ENCODE results near the gene SECISBP2L.

Gene SECISBP2L

DNA sequence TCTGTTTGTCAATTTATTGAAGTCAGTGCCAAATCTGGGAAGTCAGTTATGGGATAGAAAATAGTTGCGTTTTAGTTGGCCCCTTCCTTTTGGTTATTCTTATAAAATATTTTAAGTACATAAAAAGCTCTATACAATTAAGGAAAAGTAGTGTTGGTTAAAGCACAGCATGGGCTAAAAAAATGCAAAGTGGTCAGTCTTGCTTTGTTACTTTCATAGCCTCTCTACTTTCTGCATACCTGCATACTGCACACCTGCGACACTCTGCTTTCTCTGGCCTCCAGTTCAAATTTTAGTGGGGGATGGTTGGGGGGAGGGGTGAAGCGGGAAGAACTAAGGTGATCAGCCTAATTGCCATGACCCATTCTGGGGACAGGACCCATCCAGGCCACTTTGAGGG, 60.7 kb downstream of the SECISBP2L start:
- DNase-seq (ENCODE audit: low read depth), result no peak
- TF ChIP-seq, protein P1, sequence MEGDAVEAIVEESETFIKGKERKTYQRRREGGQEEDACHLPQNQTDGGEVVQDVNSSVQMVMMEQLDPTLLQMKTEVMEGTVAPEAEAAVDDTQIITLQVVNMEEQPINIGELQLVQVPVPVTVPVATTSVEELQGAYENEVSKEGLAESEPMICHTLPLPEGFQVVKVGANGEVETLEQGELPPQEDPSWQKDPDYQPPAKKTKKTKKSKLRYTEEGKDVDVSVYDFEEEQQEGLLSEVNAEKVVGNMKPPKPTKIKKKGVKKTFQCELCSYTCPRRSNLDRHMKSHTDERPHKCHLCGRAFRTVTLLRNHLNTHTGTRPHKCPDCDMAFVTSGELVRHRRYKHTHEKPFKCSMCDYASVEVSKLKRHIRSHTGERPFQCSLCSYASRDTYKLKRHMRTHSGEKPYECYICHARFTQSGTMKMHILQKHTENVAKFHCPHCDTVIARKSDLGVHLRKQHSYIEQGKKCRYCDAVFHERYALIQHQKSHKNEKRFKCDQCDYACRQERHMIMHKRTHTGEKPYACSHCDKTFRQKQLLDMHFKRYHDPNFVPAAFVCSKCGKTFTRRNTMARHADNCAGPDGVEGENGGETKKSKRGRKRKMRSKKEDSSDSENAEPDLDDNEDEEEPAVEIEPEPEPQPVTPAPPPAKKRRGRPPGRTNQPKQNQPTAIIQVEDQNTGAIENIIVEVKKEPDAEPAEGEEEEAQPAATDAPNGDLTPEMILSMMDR (conservative IDR thresholded peaks at IDR 0.05; ENCODE audit: low read depth, low read length), result no peak
- no peak overlapping the region for H3K4me3 ChIP-seq (ENCODE audit: low read length)

DNA sequence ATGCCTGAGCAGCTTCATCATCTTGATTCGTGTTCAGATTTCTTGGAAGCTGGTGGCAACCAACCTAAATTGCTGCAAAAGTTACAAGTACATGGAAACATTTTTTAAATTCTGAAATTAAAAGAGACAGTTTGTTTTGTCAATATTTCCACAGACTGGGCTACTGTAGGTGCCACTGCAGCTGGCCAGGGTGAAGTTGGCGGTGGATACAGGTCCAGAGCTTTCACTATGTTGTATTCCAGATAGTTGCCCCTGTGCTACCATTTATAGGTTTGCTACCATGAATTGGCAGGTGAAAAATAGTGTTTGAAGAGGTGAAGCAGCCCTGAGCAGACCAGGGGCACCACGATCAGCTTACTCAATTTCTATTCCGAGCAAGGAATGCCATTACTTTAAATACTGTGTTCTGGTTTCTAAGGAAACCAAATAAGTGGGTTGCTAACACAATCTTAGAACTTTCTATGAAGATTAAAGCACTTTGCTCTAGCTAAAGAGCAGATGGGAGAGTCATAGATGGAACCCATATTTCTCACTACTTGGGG, 61.4 kb downstream of the SECISBP2L start:
- TF ChIP-seq, protein P1 (conservative IDR thresholded peaks at IDR 0.05; ENCODE audit: low read depth, low read length), result no peak
- DNase-seq (ENCODE audit: low read depth), result peak; percentile 20
- H3K4me3 ChIP-seq (ENCODE audit: low read length), result no peak overlapping the region

DNA sequence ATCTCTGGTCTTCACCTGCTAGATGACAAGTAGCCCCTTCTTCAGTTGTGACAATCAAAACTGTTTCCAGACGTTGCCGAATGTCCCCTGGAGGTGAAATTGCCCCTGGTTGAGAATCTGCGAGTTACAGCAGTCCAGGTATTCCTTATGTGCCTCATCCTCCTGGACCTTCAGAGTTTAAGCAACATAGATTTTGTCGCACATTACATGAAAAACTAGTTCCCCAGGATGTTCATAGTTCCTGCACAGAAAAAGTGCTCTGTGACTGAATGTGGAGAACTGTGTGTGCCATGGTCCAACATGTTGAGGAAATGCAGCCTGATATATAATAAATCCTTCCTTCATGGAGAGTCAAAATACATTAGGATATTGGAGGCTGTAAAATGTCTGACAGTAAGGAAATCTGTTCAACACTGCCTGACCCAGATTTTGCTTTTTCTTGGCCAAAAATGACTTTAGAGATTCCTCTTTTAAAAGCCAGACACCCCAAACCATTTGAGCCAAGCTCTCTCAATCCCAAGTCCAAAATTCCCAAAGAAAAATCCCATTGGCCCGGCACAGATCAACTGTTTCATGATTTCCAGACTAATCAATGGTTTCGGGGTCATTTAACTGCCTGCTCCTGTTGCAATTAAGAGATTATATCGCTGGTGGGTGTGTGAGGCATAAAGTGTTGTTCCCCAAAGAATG, 62.1 kb downstream of the SECISBP2L start:
- DNase-seq (ENCODE audit: low read depth), result no peak
- TF ChIP-seq, protein P1 (conservative IDR thresholded peaks at IDR 0.05; ENCODE audit: low read depth, low read length), result no peak
- H3K4me3 ChIP-seq (ENCODE audit: low read length), result no peak overlapping the region

DNA sequence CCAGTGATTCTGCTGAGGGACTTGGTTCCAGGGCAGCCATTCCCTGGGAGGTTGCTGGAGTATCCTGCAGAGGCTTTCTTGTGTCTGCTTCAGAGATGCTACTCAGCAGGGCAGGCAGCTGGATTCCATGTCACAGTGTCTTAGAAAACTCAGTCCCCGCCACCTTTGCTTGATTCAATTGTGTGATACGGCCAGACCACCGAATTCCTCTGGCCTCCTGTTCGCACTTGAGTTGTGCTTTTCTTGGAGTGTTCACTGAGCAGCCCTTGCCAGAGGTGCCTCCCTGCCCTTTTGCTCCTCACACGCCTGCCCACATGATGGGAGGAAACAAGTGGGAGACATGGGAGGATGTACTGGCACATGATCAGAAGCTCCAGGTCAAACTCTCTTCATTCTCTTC, 62.9 kb downstream of the SECISBP2L start:
- H3K4me3 ChIP-seq (ENCODE audit: low read length), result no peak overlapping the region
- DNase-seq (ENCODE audit: low read depth), result no peak
- TF ChIP-seq, protein P1 (conservative IDR thresholded peaks at IDR 0.05; ENCODE audit: low read depth, low read length), result no peak

DNA sequence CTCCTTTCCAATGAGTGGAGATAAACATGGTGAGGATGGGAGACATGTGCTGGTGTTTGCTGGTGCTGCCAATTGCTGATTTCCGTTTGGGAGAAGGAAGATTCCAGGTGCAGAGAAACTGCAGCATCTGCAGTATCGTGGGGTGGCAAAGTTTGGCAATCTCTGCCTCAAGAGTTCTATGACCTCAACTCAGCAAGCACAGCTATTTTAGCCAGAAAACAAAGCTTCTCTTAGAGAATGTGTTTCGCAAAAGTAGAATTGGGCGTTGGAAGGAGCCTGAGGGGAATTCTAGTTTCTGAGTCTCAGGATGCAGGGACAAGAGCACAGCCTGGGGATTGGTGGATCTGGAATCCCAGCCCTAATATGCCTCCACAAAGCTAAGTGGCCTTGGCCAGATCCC, 64.3 kb downstream of the SECISBP2L start:
- no peak for DNase-seq (ENCODE audit: low read depth)
- TF ChIP-seq, protein P1 (conservative IDR thresholded peaks at IDR 0.05; ENCODE audit: low read depth, low read length), result no peak
- no peak overlapping the region for H3K4me3 ChIP-seq (ENCODE audit: low read length)

DNA sequence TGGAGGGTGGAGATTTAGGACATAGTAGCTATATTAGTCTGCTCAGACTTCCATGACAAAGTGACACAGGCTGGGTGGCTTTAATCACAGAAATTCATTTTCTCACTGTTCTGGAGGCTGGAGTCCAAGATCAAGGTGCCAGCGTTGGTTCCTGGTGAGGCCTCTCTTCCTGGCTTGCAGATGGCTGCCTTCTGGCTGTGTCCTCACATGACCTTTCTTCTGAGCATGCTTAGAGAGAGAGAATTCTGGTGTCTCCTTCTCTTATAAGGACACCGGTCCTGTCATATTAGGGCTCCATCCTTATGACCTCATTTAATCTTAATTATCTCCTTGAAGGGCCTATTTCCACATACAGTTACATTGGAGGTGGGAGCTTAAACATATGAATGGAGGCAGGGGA, 67.6 kb downstream of the SECISBP2L start:
- DNase-seq (ENCODE audit: low read depth), result no peak
- TF ChIP-seq, protein P1 (conservative IDR thresholded peaks at IDR 0.05; ENCODE audit: low read depth, low read length), result no peak
- H3K4me3 ChIP-seq (ENCODE audit: low read length), result no peak overlapping the region

DNA sequence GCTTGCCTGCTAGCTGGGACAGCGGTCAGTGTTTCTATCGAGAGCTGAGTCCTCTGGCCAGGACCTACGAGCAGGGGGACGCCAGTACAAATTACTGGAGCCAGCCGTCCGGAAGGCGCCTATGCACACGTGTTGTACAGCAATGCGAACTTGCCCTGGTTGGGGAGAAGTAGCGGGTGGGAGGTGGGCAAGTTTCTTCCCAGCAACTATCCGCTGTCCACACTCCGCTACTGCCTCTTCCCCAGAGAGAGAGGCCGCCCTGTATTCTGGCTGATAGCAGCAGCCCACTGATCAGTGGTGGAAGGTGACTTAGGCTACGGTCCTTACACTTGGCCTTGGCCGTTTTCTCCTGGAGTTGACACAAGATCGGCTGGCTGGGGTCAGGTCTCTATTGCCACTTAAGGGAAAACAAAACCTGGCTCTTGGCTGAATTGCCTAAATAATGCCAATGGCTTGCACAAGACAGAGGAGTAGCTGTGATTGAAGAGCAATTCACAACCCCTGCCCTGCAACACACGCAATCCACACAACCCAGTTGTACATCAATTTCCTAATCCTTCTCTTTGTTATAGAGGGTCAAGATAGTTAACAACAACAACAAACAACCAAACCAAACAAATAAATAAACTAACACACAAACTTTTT, 69.7 kb downstream of the SECISBP2L start:
- DNase-seq (ENCODE audit: low read depth), result no peak
- no peak overlapping the region for H3K4me3 ChIP-seq (ENCODE audit: low read length)
- TF ChIP-seq, protein P1 (conservative IDR thresholded peaks at IDR 0.05; ENCODE audit: low read depth, low read length), result no peak

Data from retinal pigment epithelial cell (primary cell).